ENCODE measurements around the gene DAB1. TPM values are rescaled to one million over a fixed set of nuclear protein-coding genes. Genes with fewer than 3 reads are reported as not detected.

Gene DAB1
- total RNA-seq, 1 donor from 2014 or later, result 45.4 TPM

GRCh38 chr1:56973923-56974742 is 449.7 kb downstream of the DAB1 start:
- DNase-seq, result no peak

DNA sequence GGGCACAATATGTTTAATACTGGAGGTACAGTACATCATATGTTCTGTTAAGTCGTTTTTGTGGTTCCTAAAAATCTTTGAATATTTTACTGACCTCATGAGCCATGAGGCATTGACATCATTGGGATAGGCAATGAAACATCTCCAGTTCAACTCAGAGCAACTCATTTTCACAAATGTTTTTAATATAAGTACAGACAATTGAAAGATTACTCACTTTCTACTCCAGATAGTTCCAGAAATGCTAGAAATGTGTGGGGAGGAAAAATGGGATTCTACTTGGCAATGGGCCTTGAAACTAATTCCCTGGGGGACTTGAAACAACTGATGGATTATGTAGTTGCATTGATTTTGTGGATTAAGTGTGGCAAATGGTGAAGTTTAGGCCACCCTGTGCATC is 450.9 kb downstream of the DAB1 start:
- no peak for DNase-seq

GRCh38 chr1:56970280-56970679 is 453.6 kb downstream of the DAB1 start:
- no peak for DNase-seq

GRCh38 chr1:56968878-56969495 is 454.9 kb downstream of the DAB1 start:
- DNase-seq, result no peak

GRCh38 chr1:56967900-56968832 is 455.7 kb downstream of the DAB1 start:
- DNase-seq, result no peak

DNA sequence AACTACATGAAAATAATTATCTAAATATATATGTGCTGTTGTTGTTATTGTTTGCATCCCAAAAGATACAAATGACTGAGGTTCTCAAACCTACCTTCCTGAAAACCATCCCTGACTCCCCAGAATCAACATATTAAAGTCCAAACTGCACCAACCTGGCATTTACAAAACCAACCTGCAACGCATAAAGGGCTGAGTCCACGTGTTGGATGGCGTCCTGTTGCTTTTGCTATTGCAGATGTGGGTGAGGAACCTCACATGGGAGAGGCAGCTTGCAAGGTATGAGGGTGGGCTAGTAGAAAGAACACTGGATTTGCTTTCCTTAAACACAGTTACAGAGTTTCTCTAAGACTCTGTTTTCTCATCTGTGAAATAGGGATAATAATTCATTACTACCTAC is 456.5 kb downstream of the DAB1 start:
- no peak for DNase-seq

GRCh38 chr1:56966698-56966999 is 457.2 kb downstream of the DAB1 start:
- DNase-seq, result no peak

DNA sequence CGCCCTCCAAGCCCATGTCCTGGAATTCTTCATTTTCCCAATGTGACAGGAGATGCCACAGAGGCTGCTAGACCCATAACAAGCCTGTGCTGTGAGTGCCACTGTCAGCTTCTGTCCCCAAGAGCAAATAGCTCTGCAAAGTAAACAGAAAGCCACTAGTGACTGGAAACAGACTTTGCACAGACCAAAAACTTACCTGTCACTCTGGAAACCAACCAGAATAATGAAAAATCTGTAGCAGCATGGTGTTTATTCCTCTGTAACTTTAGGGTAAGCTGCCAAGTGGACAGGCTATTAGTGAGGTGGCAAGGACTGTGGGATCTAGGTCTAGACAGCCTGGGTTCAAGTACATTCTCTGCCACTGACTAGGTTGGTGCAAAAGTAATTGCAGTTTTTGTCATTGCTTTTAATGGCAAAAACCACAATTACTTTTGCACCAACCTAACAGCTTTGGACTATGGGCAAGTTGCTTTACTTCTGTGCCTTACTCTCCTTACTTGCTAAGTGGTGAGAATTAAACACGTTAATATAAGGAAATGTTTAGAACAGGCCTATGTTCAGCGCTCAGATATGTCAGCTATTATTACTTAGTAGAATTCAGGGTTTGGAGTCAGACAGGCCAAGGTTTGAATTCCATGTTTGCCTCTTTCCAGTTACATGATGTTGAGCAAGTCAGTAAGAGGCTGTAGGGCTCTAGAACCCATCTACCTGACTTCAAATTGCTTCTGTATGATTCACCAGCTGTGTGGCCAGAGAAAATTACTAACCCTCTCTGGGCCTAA is 457.8 kb downstream of the DAB1 start, which contains the start of gene C8B:
Gene C8B (minus strand): TSS at position 100 of the 782 bp plus-strand sequence. CDS start 67 bp downstream, at position 33.
- DNase-seq, result no peak

DNA sequence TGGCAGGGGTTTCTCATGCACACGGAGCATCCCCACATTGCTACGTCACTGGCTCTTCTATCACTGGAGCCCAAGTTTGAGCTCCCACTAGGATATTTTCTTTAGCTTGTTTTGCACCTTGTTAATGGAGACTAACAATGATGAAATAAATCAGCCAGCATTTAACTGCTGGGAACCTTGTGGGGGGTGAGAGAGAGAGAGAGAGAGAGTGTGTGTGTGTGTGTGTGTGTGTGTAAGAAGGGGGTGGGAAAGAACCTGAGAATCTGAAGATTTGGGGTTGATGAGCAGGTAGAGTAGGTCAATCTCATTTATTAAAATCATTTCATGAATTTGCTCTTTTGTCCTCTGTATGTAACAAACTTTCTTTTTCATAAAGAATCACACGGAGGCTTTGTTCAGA is 458.7 kb downstream of the DAB1 start:
- no peak for DNase-seq

GRCh38 chr1:56964349-56965017 is 459.4 kb downstream of the DAB1 start:
- DNase-seq, result no peak

- DNase-seq, result no peak
Measured at GRCh38 chr1:56963667-56964066, 460.2 kb downstream of the DAB1 start.

GRCh38 chr1:56961426-56961825 is 462.4 kb downstream of the DAB1 start:
- DNase-seq, result no peak

DNA sequence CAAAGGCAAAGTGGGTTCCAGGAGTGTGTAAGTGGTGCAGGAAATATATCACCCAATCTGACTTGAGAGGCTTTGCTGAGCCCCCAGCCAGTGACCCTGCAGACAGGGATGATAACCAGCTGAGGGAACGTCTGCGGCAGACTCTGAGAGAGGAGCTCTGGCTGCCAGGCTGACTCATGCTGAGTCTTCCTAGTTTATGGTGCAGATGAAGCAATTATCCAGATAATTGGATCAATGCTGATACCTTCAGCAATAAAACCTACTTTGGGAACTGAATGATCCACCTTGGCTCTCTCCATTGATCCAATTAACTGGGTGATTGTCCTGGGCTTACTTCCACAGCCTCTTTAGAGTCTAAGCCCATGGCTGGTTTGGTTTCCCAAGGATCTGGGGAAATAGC is 465.3 kb downstream of the DAB1 start:
- DNase-seq, result no peak

DNA sequence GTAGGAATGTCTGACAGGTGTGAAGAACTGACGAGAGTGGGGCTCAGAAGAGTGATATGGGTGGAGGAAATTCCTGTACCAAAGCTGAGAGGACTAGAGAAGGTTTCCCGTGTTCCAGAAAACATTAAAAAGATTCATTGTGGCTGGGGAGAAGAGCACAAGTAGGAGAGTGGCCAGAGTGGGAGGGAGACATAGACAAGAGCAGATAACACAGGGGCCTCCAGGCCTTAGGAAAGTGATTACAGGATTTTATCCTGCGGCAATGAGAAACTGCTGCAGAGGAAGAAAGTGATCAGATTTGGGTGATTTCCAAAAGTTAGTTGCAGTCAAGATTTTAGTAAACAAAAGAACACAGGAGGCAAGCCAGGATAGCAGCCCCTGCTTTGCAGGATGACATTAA is 465.9 kb downstream of the DAB1 start:
- DNase-seq, result no peak

- no peak for DNase-seq
Measured at GRCh38 chr1:56954664-56955063, 469.2 kb downstream of the DAB1 start.

- no peak for DNase-seq
Measured at GRCh38 chr1:56953386-56953785, 470.5 kb downstream of the DAB1 start.

DNA sequence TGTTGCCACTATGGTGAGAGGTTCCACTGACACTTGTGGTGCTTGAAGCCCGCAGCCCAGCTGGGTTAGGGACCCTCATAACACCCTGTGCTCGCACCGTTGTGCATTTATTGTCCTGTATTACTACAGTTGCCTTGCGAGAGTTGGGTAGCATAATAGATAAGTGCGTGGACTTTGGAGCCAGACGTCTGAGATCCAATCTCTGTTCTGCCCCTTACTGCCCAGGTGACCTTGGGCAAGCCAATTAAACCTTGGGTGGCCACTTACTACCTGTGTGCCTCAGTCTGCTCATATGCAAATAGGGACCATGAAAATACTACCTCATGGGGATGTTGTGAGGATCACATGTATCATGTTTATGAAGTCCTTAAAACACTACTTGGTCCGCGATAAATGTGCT is 471.4 kb downstream of the DAB1 start:
- no peak for DNase-seq

DNA sequence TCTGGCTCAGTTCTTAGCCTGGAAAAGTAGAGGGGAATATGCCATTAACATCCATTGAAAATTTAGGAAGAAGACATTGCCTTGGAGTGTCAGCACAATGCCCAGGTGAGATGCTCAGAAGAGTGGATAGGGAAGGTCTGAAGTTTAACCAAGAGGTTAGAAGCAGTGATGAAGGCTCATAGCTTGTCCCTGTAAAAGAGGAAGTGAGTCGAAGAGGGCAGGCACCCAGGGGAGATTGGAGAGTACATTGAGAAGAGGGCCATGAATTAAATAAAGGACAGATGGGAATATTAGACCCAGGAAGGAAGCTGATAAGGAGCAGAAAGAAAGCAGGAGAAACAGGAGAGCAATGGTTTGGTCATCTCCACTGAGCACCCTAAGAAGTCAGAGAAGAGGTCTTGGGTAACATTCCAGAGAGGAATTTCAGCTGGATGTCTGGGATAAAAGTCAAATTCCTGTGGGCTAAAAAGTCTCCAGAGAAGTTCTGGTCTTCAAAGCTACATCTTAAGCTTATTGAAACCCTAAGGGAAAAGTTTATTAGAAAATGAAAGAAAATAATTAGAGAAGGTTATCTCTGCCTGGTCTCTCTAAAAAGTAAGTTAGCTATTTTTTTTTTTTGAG is 475.3 kb downstream of the DAB1 start:
- no peak for DNase-seq

Data from occipital lobe (tissue), 2 donors.